Spleen (tissue), 11 donors: Measurements from ENCODE around the gene KCNG4. TPM values are rescaled to one million over a fixed set of nuclear protein-coding genes. Genes with fewer than 3 reads are reported as not detected.

Experiments
- DNase-seq: peaks from one replicate; pipeline ENCODE4 v3.0.0-alpha.2; 2020
- H3K27ac ChIP-seq, 8 donors: fragments of 200-600 bp; sonication (generic) in 7 of 8; 1 replicate in 4 of 8; 2 replicates in 4 of 8; pipeline versions ENCODE4 v1.5.0 to v1.8.0; 2016 to 2021; ENCODE audit warnings: inconsistent platforms in 4 of 8, mild to moderate bottlenecking in 4 of 8, moderate library complexity in 1 of 8
- H3K27me3 ChIP-seq, 7 donors: fragments of 200-600 bp; sonication (generic) in 6 of 7; replicated peaks in 1 of 7; 1 replicate in 4 of 7; 2 replicates in 3 of 7; pipeline versions ENCODE4 v1.5.0 to v1.8.0; 2016 to 2021; ENCODE audit warnings: inconsistent platforms in 3 of 7, mild to moderate bottlenecking in 1 of 7
- H3K36me3 ChIP-seq, 6 donors: fragments of 200-600 bp; sonication (generic) in 5 of 6; 1 replicate in 4 of 6; 2 replicates in 2 of 6; pipeline versions ENCODE4 v1.5.0 to v1.8.0; 2016 to 2021; ENCODE audit warnings: inconsistent platforms in 2 of 6
- H3K4me1 ChIP-seq, 6 donors: fragments of 200-600 bp; sonication (generic) in 5 of 6; 1 replicate in 3 of 6; 2 replicates in 3 of 6; pipeline versions ENCODE4 v1.5.0 to v1.8.0; 2016 to 2021; ENCODE audit warnings: inconsistent platforms in 3 of 6
- H3K4me3 ChIP-seq, 8 donors: fragments of 200-600 bp; sonication (generic) in 7 of 8; 1 replicate in 4 of 8; 2 replicates in 4 of 8; pipeline versions ENCODE4 v1.5.0 to v1.8.0; 2016 to 2021; ENCODE audit warnings: inconsistent platforms in 4 of 8, mild to moderate bottlenecking in 4 of 8, moderate library complexity in 2 of 8
- H3K9me3 ChIP-seq, 8 donors: fragments of 200-600 bp; sonication (generic) in 7 of 8; 1 replicate in 4 of 8; 2 replicates in 4 of 8; pipeline versions ENCODE4 v1.5.0 to v1.8.0; 2016 to 2021; ENCODE audit warnings: inconsistent platforms in 4 of 8
- POLR2A ChIP-seq, 3 donors: fragments of 450-650 bp; IDR thresholded peaks; one replicate each; pipeline ENCODE4 v1.5.1; 2017; ENCODE audit warnings: antibody characterized with exemption in 3 of 3, mild to moderate bottlenecking in 1 of 3
- POLR2AphosphoS5 ChIP-seq, 3 donors: sonication (generic); formaldehyde crosslinking; IDR thresholded peaks; one replicate each; pipeline ENCODE4 v1.5.1; 2017; ENCODE audit warnings: antibody characterized with exemption in 3 of 3
- WGBS, 5 donors: extraction: QIAGEN DNeasy Blood & Tissue Kit in 3 of 5; methylation state at CpG; one replicate each; pipeline versions ENCODE4 v1.1.5 to v1.1.7; 2013 to 2018; 5-methylcytosine and 5-hydroxymethylcytosine counted together
- intact Hi-C: fragments of 100-400 bp; cut with DNase I; formaldehyde crosslinking; loops from one replicate; pipeline ENCODE4 v1.15.0; 2023; ENCODE audit warnings: low total_unique reads
- polyA plus RNA-seq, 3 donors: library from polyadenylated mRNA; stranded (reverse); fragments of 200-250 nt; gene quantifications; one replicate each; pipeline ENCODE4 v1.2.1, GENCODE V29; 2013
- total RNA-seq, 7 donors: library from RNA; depleted of rRNA in 3 of 7; stranded (reverse); fragments of >200 nt in 3 of 7; fragmentation: NEBNext Ultra II Directional in 4 of 7; extraction: Animal tissue kit (Norgen Biotek cat#: 25700) in 4 of 7; gene quantifications; one replicate each; pipeline versions ENCODE4 v1.1.0 to v1.2.1, GENCODE V29; 2016 to 2021
- TF ChIP-seq, protein P1 (sequence below), 11 experiments: fragments of 200-600 bp in 7 of 11; fragments of 450-650 bp in 4 of 11; sonication (generic) in 4 of 11; IDR thresholded peaks in 8 of 11; conservative IDR thresholded peaks in 3 of 11; 1 replicate in 7 of 11; 2 replicates in 4 of 11; pipeline versions ENCODE4 v1.4.0 to v1.8.0; 2016 to 2021; ENCODE audit warnings: antibody characterized with exemption in 11 of 11, inconsistent platforms in 4 of 11, mild to moderate bottlenecking in 1 of 11
- donor health status: healthy with polysubstance abuse.
- donor health status: DM: no; HTN: no; CAD: no; lungs with moderate emphysema.
- donor health status: DM: no; HTN: no; CAD: no.
- donor health status: Bipolar disorder and iron deficiency.
- donor health status: healthy.
- donor health status: DM: no; HTN: no; CAD: no.
- donor health status: DM: yes; HTN: yes; CAD: no.

Gene KCNG4
- total and polyA plus RNA-seq, 10 donors = not detected

DNA sequence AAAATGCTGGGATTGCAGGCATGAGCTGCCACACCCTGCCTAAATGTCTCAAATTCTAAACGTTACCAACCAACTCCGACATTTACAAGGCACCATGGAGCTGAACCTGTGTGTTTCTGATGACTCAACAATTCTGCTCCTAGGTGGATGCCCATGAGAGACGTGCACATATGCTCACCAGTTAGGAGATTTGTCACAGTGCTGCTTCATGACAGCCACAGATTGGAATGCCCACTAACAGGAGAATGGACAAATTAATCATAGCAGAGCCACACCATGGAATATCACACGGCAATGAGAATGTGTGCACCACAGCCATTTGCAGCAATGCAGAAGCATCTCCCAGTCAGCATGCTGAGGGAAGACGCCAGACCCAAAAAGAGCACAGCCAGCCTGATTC, 8.0 kb upstream of the KCNG4 start:
- TF ChIP-seq, protein P1, sequence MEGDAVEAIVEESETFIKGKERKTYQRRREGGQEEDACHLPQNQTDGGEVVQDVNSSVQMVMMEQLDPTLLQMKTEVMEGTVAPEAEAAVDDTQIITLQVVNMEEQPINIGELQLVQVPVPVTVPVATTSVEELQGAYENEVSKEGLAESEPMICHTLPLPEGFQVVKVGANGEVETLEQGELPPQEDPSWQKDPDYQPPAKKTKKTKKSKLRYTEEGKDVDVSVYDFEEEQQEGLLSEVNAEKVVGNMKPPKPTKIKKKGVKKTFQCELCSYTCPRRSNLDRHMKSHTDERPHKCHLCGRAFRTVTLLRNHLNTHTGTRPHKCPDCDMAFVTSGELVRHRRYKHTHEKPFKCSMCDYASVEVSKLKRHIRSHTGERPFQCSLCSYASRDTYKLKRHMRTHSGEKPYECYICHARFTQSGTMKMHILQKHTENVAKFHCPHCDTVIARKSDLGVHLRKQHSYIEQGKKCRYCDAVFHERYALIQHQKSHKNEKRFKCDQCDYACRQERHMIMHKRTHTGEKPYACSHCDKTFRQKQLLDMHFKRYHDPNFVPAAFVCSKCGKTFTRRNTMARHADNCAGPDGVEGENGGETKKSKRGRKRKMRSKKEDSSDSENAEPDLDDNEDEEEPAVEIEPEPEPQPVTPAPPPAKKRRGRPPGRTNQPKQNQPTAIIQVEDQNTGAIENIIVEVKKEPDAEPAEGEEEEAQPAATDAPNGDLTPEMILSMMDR (IDR thresholded peaks at IDR 0.05 in 8 of 11, conservative IDR thresholded peaks at IDR 0.05 in 3 of 11) = no peak
- TF ChIP-seq POLR2A (IDR thresholded peaks at IDR 0.05) (no peak), POLR2AphosphoS5 (IDR thresholded peaks at IDR 0.05) (no peak)
- intact Hi-C loops = no loop called here
- WGBS, 5 donors = 82 to 91% (median 89%) methylated on average over 5 of the region's 5 CpGs
- Histone ChIP-seq H3K4me1 (no peaks in the 10 kb centered on the region), H3K27ac (no peak overlapping the region), H3K27me3 (peaks cover 0 to 15% (median 0%) of the 10 kb centered on the region in 7 donors), H3K4me3 (no peak overlapping the region), H3K36me3 (no peaks in the 10 kb centered on the region), H3K9me3 (peaks cover 0 to 8% (median 2%) of the 10 kb centered on the region in 8 donors)
- DNase-seq = no peak

DNA sequence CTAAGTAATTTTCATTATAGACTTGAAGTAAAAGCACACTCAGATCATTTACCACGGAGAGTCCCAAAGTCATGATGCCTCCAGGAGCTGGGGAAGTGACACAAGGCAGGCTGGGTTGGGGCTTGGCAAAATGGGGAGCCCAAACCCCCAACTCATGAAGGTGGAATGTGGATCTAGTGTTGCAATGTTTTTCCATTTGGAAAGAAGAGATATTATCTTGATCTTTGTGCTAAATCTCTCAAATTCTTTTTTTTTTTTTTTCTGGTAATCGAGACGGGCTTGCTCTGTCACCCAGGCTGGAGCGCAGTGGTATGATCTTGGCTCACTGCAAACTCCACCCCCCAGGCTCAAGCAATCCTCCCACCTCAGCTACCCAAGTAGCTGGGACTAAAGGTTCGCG, 7.5 kb upstream of the KCNG4 start:
- no peak for DNase-seq
- intact Hi-C loops = no loop called here
- TF ChIP-seq POLR2AphosphoS5 (IDR thresholded peaks at IDR 0.05) = no peak
- TF ChIP-seq POLR2A (IDR thresholded peaks at IDR 0.05) = no peak
- TF ChIP-seq, protein P1 (IDR thresholded peaks at IDR 0.05 in 8 of 11, conservative IDR thresholded peaks at IDR 0.05 in 3 of 11) = no peak
- WGBS, 5 donors = 81 to 93% (median 90%) methylated on average over 6 of the region's 6 CpGs
- H3K27me3 ChIP-seq = peaks cover 0 to 20% (median 0%) of the 10 kb centered on the region in 7 donors
- no peaks in the 10 kb centered on the region for H3K4me1 ChIP-seq
- no peak overlapping the region for H3K27ac ChIP-seq
- H3K9me3 ChIP-seq = peaks cover 0 to 8% (median 2%) of the 10 kb centered on the region in 8 donors
- no peaks in the 10 kb centered on the region for H3K36me3 ChIP-seq
- no peak overlapping the region for H3K4me3 ChIP-seq

DNA sequence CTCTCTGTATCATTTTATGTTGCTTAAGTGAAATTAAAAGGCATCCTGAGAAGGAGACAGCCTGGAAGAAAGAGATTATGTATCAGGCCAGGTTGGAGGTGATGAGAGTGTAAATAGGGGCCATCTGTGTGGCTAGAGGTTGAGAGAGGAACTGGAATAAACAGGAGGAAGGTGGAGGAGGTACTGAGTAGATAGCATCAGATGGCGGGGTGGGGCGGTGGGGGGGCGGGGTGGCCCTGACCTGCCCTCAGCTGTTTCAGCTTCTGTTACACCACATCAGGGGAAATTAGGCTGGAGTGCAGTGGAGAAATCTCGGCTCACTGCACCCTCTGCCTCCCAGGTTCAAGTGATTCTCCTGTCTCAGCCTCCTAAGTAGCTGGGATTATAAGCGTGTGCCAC, 6.9 kb upstream of the KCNG4 start:
- H3K27ac ChIP-seq = no peak overlapping the region
- H3K36me3 ChIP-seq = no peaks in the 10 kb centered on the region
- H3K4me1 ChIP-seq = no peaks in the 10 kb centered on the region
- peaks cover 0 to 27% (median 0%) of the 10 kb centered on the region in 7 donors for H3K27me3 ChIP-seq
- intact Hi-C loops = no loop called here
- TF ChIP-seq POLR2A (IDR thresholded peaks at IDR 0.05) = no peak
- TF ChIP-seq POLR2AphosphoS5 (IDR thresholded peaks at IDR 0.05) = no peak
- TF ChIP-seq, protein P1 (IDR thresholded peaks at IDR 0.05 in 8 of 11, conservative IDR thresholded peaks at IDR 0.05 in 3 of 11) = no peak
- H3K9me3 ChIP-seq = peaks cover 0 to 8% (median 2%) of the 10 kb centered on the region in 8 donors
- no peak overlapping the region for H3K4me3 ChIP-seq
- WGBS, 5 donors = 53 to 78% (median 66%) methylated on average over 5 of the region's 5 CpGs
- DNase-seq = no peak

DNA sequence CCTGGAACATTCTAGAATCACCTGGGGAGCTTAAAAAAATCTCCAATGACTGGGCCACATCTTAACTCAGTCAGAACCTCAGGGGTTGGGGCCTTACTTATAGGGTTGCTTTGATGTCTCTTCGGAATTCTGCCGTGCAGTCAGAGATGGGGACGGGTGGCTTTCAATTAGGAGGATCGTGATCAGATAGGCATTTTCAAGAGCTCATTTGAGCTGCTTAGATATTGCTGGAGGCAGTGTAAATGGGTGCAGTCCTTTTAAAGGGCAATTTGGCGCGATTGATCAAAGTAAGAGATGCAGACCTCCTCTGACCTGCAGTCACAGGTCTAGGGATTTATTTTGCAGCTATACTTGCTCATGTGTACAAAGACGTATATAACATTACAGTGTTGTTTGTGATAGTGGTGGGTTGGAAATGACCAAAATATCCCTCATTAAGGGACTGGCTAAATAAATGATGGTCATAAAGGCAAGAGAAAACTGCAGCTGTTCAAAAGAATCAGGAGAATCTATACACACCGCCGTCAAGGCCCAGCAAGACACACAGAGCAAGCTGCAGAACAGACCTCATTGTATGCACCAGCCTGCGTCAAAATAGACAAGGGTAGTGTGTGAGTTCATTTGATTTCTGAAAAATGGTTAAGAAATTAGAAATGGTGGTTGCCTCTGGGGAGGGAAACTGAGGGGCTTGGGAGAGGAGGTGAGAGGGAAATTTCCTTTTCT, 6.3 kb upstream of the KCNG4 start:
- H3K36me3 ChIP-seq = no peaks in the 10 kb centered on the region
- DNase-seq = no peak
- intact Hi-C loops = no loop called here
- no peak overlapping the region for H3K27ac ChIP-seq
- H3K4me1 ChIP-seq = no peaks in the 10 kb centered on the region
- peaks cover 0 to 8% (median 2%) of the 10 kb centered on the region in 8 donors for H3K9me3 ChIP-seq
- TF ChIP-seq POLR2A (IDR thresholded peaks at IDR 0.05) = no peak
- TF ChIP-seq POLR2AphosphoS5 (IDR thresholded peaks at IDR 0.05) = no peak
- TF ChIP-seq, protein P1 (IDR thresholded peaks at IDR 0.05 in 8 of 11, conservative IDR thresholded peaks at IDR 0.05 in 3 of 11) = no peak
- 88 to 94% (median 91%) methylated on average over 10 of the region's 10 CpGs for WGBS, 5 donors
- no peak overlapping the region for H3K4me3 ChIP-seq
- H3K27me3 ChIP-seq = peaks cover 0 to 29% (median 0%) of the 10 kb centered on the region in 7 donors
